Measurements from ENCODE around the gene MTAP.

MTAP gene

GRCh38 chr9:21972361-21972760 is 169.9 kb downstream of the MTAP start:
- DNase-seq: no peak

GRCh38 chr9:21974343-21974721 is 171.9 kb downstream of the MTAP start:
- DNase-seq: no peak

- DNase-seq: no peak
These were observed 172.4 kb downstream of the MTAP start for GRCh38 chr9:21974722-21975409.

DNA sequence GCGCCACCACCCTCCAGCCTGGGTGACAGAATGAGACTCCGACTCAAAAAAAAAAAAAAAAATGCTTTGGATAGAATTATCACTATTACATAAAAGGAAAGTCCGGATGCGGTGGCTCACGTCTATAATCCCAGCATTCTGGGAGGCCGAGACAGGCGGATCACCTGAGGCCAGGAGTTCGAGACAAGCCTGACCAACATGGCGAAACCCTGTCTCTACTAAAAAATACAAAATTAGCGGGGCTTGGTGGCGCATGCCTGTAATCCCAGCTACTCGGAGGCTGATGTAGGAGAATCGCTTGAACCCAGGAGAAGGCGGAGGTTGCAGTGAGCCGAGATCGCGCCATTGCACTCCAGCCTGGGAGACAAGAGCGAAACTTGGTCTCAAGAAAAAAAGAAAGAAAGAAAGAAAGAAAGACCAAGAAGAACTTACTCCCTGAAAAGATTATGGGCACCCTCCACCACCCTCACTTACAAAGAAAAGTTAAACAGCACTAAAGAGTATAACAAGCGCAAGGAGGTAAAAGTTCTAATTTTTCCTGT is 174.0 kb downstream of the MTAP start:
- DNase-seq: no peak

DNA sequence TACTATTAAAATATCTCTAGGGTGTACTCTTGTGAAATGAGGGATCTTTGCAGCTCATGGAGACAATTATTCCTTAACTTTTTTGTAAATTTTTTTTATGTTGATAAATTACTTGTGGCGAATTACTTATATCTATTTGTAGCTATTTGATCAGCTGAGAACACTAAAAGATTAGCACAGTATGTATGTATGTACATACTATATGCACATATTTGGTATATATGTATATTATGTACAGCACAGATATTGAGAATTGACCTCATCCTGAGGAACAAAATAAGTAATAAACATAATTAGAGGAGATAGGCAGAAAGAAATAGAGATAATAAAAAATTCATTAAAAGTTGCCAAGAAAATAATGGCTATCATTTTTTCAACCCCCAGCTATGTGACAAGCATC is 180.0 kb downstream of the MTAP start:
- DNase-seq: no peak

DNA sequence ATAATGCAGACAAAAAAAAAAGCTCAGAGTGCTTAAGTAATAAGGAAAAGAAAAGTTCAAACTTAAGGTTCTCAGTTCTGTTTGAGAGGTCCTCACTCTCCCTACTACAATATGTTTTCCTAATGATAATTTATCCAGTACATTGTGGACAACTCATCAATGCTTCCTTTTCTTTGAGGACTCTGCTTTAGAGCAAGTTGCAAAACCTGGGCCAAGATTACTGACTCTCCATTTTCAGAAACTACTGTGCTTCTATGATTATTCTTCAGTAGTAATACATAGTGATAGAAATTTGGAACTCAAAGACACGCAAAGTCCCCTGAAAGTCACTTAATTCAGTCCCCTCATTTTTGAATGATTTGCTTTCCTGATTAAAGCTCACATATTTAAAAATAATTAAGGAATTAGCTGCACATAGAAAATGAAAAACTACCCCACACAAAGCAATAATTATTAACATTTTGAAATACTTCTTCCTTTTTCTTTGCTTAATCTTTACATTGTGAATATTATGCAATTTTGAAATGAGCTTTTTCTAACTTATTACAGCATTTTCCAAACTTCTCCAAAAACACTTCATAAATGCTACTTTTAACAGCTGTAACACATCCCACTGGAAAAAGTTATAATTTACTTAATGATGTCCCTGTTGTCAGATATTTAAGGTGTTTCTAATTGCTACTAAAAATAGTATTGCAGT is 180.6 kb downstream of the MTAP start:
- DNase-seq: peak; percentile 79 to 82

DNA sequence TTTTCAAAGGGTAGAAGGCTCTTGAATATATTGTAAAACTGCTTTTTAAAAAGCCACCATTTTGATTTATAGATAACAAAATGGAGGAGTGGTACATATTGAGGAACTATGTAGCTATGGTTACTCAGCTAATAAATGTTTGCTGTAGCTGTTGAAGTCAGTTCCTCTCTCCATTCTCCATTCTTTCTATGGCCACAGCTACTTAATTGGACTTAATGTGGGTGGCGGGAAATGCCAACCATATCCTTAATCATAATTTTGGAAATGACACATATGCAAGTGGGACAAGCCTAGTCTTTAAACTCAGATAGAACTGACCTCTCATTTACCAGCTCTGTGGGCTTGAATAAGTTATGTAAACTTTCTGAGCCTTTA is 181.1 kb downstream of the MTAP start:
- peak; percentile 87 to 91 for DNase-seq

- no peak for DNase-seq
These were observed 181.7 kb downstream of the MTAP start for GRCh38 chr9:21984101-21984500.

DNA sequence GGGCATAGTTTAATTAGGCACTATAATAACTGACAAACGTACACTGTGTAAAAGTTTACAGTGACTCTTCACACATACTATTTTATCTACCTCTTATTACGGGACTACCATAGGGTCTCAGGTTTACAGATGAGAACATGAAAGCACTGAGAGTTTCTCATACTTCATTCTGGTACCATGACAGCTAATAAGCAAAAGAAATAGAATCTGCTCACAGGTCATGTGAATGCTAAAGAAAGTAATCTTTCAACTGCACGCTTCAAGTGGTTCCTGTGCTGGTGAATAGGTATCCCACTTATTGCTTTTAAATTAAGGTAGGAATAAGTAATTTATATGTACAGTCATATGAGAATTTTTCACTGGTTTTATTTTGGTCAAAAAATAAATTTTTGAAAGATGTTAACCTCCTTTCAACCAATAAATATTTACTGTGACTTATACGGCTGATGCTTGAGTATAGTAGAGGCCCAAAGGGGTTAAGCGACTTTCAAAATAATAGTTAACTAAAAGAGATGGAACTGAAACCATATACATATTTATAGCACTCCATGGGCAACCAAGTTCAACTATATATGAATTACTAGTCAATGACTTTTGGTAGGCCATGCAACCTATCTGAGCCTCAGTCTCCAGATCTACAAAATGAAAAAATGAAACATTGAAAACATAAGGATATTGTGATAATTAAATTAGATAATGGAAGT is 183.7 kb downstream of the MTAP start:
- no peak for DNase-seq

All from AML-193 (cell line).